HEK293T (cell line): ENCODE data around the gene TBC1D32.

Experiments used
- ARNT ChIP-seq: fragments of 450-650 bp; IDR thresholded peaks from 2 replicates; pipeline ENCODE4 v1.6.1; 2017; ENCODE audit warnings: mild to moderate bottlenecking
- BHLHE40 ChIP-seq: fragments of 450-650 bp; IDR thresholded peaks from 2 replicates; pipeline ENCODE4 v1.6.1; 2016; ENCODE audit warnings: mild to moderate bottlenecking, moderate library complexity, borderline replicate concordance
- ELF4 ChIP-seq: fragments of 450-650 bp; IDR thresholded peaks from 2 replicates; pipeline ENCODE4 v1.6.1; 2017; ENCODE audit warnings: antibody characterized with exemption
- FOXA1 ChIP-seq: fragments of 450-650 bp; IDR thresholded peaks from 2 replicates; pipeline ENCODE4 v1.6.1; 2016; ENCODE audit warnings: mild to moderate bottlenecking
- FOXK2 ChIP-seq: fragments of 450-650 bp; IDR thresholded peaks from 2 replicates; pipeline ENCODE4 v1.6.1; 2016; ENCODE audit warnings: mild to moderate bottlenecking
- FOXM1 ChIP-seq: fragments of 450-650 bp; IDR thresholded peaks from 2 replicates; pipeline ENCODE4 v1.6.1; 2017; ENCODE audit warnings: mild to moderate bottlenecking, borderline replicate concordance
- HDGF ChIP-seq: fragments of 450-650 bp; IDR thresholded peaks from 2 replicates; pipeline ENCODE4 v1.6.1; 2017; ENCODE audit warnings: antibody characterized with exemption, borderline replicate concordance
- L3MBTL2 ChIP-seq: fragments of 450-650 bp; conservative IDR thresholded peaks from 2 replicates; pipeline ENCODE4 v1.6.1; 2016; ENCODE audit warnings: mild to moderate bottlenecking
- NFRKB ChIP-seq: fragments of 450-650 bp; IDR thresholded peaks from 2 replicates; pipeline ENCODE4 v1.6.1; 2016; ENCODE audit warnings: mild to moderate bottlenecking, moderate library complexity
- SP1 ChIP-seq: fragments of 450-650 bp; IDR thresholded peaks from 2 replicates; pipeline ENCODE4 v1.6.1; 2017
- SUZ12 ChIP-seq: fragments of 450-650 bp; IDR thresholded peaks from 2 replicates; pipeline ENCODE4 v1.6.1; 2016; ENCODE audit warnings: mild to moderate bottlenecking
- TARDBP ChIP-seq: fragments of 450-650 bp; IDR thresholded peaks from 2 replicates; pipeline ENCODE4 v1.6.1; 2016
- ZNF384 ChIP-seq: fragments of 450-650 bp; IDR thresholded peaks from 2 replicates; pipeline ENCODE4 v1.6.1; 2016

GRCh38 chr6:121354764-121355163 lies 20.5 kb upstream of the TBC1D32 start:
- TF ChIP-seq FOXK2 (no peak), ELF4 (no peak), FOXM1 (no peak), BHLHE40 (no peak), FOXA1 (no peak), SP1 (no peak), HDGF (no peak), TARDBP (no peak), SUZ12 (no peak), ZNF384 (no peak), ARNT (no peak), L3MBTL2 (no peak), NFRKB (no peak)
